Activated naive CD4-positive, alpha-beta T cell treated with Interleukin-2 at 50 U/mL for 16 hours (primary cell): Measurements from ENCODE around the gene ZNF844.
"Not testable (repeated sequence)": the region's sequence is repeated elsewhere in the genome, so short reads cannot be mapped to it uniquely, and the experiment has no call there.

ENCODE experiments used
- DNase-seq: peaks from one replicate; pipeline ENCODE4 v3.0.0-alpha.2; 2020

The ZNF844 gene

GRCh38 chr19:12064590-12065538, at the start of gene ZNF844:
TSS of gene ZNF844 (plus strand) at chr19:12064731. CDS start at chr19:12064874, 143 bp downstream.
- peak; percentile 77 for DNase-seq

DNA sequence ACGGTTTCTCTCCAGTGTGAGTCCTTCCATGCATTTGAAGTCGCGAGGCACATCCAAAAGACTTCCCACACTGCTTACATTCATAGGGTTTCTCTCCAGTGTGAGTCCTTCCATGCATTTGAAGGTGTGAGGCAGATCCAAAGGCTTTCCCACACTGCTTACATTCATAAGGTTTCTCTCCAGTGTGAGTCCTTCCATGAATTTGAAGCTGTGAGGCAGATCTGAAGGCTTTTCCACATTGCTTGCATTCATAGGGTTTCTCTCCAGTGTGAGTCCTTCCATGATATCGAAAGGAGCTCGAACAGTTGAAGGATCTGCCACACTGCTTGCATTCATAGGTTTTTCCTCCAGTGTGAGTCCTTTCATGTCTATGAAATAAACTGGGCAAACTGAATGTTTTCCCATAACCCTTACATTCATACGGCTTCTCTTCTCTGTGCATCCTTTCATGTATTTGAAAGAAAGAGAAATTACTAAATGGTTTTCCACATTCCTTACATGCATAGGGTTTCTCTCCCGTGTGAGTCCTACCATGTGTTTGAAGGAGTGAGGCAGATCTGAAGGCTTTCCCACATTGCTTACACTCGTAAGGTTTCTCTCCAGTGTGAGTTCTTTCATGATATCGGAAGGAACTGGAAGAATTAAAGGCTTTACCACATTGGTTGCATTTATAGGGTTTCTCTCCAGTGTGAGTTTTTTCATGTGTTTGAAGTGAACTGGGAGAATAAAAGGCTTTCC, 49.3 kb upstream of the ZNF844 start:
- no peak for DNase-seq

DNA sequence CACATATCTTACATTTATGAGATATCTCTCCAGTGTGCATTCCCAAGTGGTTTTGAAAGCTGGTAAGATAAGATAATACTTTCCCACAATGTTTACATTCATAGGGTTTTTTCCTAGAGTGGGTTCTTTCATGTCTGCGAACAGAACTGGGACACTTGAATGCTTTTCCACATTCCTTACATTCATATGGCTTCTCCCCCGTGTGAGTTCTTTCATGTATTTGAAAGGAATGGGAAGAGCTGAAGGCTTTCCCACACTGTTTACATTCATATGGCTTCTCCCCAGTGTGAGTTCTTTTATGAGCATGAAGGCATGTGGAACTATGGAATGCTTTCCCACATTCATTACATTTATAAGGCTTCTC, 48.8 kb upstream of the ZNF844 start:
- no peak for DNase-seq

DNA sequence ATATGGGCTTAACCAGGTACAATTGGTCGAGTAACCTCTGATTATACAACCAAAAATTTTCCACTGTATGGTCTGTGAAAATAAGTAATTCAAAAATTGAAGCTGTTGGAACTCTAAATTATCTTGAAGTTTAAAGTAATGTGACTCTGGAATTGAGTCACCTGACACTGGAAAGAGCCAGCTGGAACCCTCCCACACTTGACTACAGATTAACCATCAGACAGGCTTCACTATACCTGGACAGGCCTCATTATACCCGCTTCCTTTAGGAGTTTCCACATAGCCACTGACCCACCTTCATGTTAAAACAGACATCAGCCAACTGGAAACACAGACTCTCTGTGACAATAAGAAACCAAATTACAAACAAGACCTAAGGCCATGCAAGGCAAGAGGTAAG, 30.3 kb upstream of the ZNF844 start:
- no peak for DNase-seq

DNA sequence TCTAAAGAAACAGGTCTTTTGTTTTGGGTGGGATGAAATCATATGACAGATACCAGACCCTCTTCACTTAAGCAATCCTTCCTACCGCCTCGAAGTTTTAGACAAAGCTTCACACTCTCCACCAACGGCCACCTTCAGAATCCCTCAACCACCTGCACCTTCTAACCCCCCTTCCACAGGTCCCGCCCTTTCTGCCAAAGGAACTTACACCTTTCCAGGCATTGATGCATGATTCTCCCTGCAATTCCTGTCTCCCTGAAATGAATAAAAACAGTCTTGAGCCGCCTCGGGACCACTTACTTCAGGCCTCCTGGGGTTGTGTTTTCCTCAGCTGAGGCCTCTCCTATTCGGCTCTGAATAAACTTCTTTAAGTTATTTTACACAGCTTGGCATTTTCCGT, 29.9 kb upstream of the ZNF844 start:
- no peak for DNase-seq

GRCh38 chr19:12035220-12036172, 29.0 kb upstream of the ZNF844 start, which contains the start of gene ZNF433:
TSS of gene ZNF433 (minus strand) at chr19:12035679. CDS start at chr19:12035539, 140 bp downstream.
- DNase-seq = peak; percentile 69

DNA sequence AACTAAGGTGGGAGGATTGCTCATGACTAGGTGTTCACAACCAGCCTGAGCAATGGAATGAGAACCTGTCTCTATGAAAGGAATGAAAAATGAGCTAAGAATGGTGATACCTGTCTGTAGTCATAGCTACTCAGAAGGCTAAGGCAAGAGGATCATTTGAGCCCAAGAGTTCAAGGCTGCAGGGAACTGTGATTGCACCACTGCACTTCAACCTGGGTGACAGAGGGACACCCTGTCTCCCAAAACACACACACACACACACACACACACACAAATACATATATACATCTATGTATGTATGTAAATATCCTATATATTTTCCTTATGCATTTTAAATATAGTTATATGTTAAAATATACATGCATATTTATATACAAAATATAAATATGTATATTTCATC, 21.6 kb upstream of the ZNF844 start:
- DNase-seq = no peak

DNA sequence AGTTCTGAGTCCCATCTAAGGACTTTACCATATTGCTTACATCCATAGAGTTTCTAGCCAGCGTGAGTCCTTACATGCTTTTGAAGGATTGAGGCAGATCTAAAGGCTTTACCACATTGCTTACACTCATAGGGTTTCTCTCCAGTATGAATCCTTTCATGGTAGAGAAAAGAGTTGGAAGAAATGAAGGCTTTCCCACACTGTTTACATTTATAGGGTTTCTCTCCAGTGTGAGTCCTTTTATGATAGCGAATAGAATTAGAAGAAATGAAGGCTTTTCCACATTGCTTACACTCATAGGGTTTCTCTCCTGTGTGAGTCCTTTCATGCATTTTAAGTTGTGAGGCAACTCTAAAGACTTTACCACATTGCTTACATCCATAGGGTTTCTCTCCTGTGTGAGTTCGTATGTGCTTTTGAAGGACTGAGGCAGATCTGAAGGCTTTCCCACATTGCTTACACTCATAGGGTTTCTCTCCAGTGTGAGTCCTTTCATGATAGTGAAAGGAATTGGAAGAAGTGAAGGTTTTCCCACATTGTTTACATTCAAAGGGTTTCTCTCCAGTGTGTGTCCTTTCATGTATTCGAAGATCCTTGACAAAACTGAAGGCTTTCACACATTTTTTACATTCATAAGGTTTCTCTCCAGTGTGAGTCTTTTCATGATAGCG, 20.6 kb upstream of the ZNF844 start:
- no peak for DNase-seq

GRCh38 chr19:12047868-12048267, 16.7 kb upstream of the ZNF844 start:
- no peak for DNase-seq

DNA sequence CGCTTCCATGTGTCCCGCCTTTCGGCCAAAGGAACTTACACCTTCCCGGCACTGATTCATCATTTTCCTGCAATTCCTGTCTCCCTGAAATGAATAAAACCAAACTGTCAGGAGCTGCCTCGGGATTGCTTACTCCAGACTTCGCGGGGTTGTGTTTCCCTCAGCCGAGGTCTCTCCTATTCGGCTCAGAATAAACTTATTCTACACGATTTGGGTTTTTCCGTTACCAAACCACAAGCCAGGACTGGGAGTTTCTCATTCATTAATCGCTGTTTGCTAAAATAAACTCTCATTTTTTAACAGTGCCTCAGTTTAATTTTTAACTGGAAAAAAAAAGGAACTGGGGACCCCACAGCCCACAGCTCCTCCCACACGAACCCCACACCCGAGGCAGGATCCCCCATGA, 12.4 kb upstream of the ZNF844 start:
- no peak for DNase-seq

- peak; percentile 56 for DNase-seq
Measured at GRCh38 chr19:12052497-12053169, 11.9 kb upstream of the ZNF844 start, which contains the start of gene ZNF878. TSS of gene ZNF878 (minus strand) at chr19:12052961. CDS start at chr19:12052801, 160 bp downstream.

- no peak for DNase-seq
Measured at GRCh38 chr19:12055784-12056183, 8.7 kb upstream of the ZNF844 start.

- no peak for DNase-seq
Measured at GRCh38 chr19:12075538-12076139, 11.1 kb downstream of the ZNF844 start.

DNA sequence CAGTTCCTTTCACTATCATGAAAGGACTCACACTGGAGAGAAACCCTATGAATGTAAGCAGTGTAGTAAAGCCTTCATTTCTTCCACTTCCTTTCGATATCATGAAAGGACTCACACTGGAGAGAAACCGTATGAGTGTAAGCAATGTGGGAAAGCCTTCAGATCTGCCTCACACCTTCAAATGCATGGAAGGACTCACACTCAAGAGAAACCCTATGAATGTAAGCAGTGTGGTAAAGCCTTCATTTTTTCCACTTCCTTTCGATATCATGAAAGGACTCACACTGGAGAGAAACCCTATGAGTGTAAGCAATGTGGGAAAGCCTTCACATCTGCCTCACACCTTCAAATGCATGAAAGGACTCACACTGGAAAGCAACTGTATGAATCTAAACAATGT, 11.8 kb downstream of the ZNF844 start:
- DNase-seq = not testable (repeated sequence)

- no peak for DNase-seq
Measured at GRCh38 chr19:12077375-12077774, 12.8 kb downstream of the ZNF844 start.

DNA sequence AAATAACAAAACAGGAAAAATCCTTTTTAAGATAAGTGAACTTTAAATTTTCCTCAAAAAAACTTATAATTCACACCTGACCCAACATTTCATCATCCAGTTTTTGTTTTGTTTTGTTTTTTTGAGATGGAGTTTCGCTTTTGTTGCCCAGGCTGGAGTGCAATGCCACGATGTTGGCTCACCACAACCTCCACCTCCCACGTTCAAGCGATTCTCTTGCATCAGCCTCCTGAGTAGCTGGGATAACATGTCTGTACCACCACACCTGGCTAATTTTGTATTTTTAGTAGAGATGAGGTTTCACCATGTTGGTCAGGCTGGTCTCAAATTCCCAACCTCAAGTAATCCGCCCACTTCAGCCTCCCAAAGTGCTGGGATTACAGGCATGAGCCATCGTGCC, 18.8 kb downstream of the ZNF844 start:
- not testable (repeated sequence) for DNase-seq

DNA sequence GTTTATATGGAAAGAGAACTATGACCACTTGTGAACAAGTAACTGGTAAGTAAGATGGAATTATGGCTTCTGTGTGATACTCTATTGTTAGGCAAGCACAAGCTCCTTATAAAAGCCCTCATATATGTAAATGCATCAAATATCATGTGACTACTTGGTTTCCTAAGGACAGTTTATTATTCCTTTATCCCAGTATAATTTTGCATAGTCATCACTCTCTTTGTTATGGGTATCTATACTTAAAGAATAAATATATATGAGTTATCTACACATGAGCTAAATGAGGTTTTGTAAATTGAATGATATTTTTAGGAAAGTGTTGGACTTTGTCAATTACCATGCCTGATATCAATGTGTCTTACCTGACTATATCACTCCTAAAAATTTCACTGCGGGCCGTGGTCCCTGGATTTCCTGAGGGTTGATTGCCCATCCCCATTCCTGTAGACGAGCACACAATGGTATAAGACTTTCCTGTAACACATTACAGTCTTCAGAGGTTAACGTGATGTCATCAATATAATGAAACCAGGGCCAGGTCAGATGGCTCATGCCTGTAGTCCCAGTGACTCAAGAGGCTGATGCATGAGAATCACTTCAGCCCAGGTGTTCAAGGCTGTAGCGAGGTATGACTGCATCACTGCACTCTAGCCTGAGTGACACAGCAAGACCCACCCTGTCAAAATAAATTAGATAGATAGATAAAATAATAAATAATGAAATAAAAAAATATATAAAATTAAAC, 20.7 kb downstream of the ZNF844 start:
- DNase-seq = no peak

GRCh38 chr19:12090807-12091206, 26.3 kb downstream of the ZNF844 start:
- peak; percentile 69 for DNase-seq

DNA sequence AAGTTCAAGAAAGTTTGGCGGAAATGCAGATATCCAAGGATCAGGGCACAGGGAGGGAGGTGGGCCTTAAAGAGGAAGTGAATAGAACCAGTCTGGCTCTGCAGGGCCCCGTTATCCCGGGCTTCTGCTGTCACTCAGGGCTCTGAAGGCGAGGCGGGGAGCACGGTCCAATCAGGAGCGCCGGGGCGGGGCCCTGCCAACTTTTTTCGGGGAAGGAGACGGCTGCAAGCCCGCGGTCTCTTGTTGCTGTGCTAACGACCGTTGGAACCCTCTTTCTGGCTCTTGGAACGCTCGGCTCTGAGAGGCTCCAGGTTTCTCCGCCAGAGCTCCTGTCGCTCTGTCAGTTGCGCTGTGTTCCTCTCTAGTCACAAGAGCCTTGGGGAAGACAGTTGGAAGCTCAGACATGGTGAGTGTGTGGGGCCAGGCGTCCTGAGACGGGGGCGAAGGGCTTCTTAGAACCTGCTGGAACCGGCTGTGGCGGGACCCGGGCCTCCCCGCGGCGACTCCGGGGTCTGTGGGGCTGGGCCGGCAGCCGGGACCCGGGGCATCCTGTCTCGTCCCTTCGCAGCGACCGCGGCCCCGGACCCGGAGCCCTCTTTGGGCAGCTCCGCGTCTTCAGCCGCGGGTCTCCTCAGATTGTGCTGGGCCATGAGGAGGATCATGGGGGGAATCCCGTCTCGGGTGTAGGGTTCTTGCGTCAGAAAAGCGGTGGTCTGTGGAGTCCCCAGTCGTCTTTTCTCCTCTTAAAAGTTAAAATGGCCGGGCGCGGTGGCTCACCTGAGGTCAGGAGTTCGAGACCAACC, 27.7 kb downstream of the ZNF844 start:
- DNase-seq = peak; percentile 57
